ENCODE data around the gene RIT2.

The RIT2 gene

GRCh38 chr18:43012951-43013350, 102.5 kb downstream of the RIT2 start:
- no peak for DNase-seq (ENCODE audit: low read depth in 3 of 3)

GRCh38 chr18:43010611-43011010, 104.9 kb downstream of the RIT2 start:
- no peak for DNase-seq (ENCODE audit: low read depth in 3 of 3)

- DNase-seq (ENCODE audit: low read depth in 3 of 3) = no peak
These were observed 105.8 kb downstream of the RIT2 start for GRCh38 chr18:43009674-43010073.

- DNase-seq (ENCODE audit: low read depth in 3 of 3) = no peak
These were observed 108.1 kb downstream of the RIT2 start for GRCh38 chr18:43007365-43007764.

- DNase-seq (ENCODE audit: low read depth in 3 of 3) = no peak
These were observed 111.1 kb downstream of the RIT2 start for GRCh38 chr18:43004421-43004820.

GRCh38 chr18:43001821-43002220, 113.7 kb downstream of the RIT2 start:
- DNase-seq (ENCODE audit: low read depth in 3 of 3) = no peak

GRCh38 chr18:42996824-42997223, 118.7 kb downstream of the RIT2 start:
- DNase-seq (ENCODE audit: low read depth in 3 of 3) = no peak

- DNase-seq (ENCODE audit: low read depth in 3 of 3) = no peak
These were observed 135.1 kb downstream of the RIT2 start for GRCh38 chr18:42980426-42980825.

GRCh38 chr18:42977982-42978637, 137.4 kb downstream of the RIT2 start:
- DNase-seq (ENCODE audit: low read depth in 3 of 3) = no peak

GRCh38 chr18:42976869-42977590, 138.5 kb downstream of the RIT2 start:
- no peak for DNase-seq (ENCODE audit: low read depth in 3 of 3)

- DNase-seq (ENCODE audit: low read depth in 3 of 3) = no peak
These were observed 146.1 kb downstream of the RIT2 start for GRCh38 chr18:42969366-42969765.

GRCh38 chr18:42961298-42961697, 154.2 kb downstream of the RIT2 start:
- no peak for DNase-seq (ENCODE audit: low read depth in 3 of 3)

- DNase-seq (ENCODE audit: low read depth in 3 of 3) = no peak
These were observed 156.0 kb downstream of the RIT2 start for GRCh38 chr18:42959528-42959927.

GRCh38 chr18:42958353-42958752, 157.1 kb downstream of the RIT2 start:
- DNase-seq (ENCODE audit: low read depth in 3 of 3) = no peak

- DNase-seq (ENCODE audit: low read depth in 3 of 3) = no peak
These were observed 159.2 kb downstream of the RIT2 start for GRCh38 chr18:42956287-42956686.

GRCh38 chr18:42954887-42955286, 160.6 kb downstream of the RIT2 start:
- no peak for DNase-seq (ENCODE audit: low read depth in 3 of 3)

GRCh38 chr18:42953306-42953705, 162.2 kb downstream of the RIT2 start:
- DNase-seq (ENCODE audit: low read depth in 3 of 3) = no peak

GRCh38 chr18:42950732-42951131, 164.8 kb downstream of the RIT2 start:
- DNase-seq (ENCODE audit: low read depth in 3 of 3) = no peak

GRCh38 chr18:42948831-42949230, 166.7 kb downstream of the RIT2 start:
- DNase-seq (ENCODE audit: low read depth in 3 of 3) = no peak

- DNase-seq (ENCODE audit: low read depth in 3 of 3) = no peak
These were observed 173.6 kb downstream of the RIT2 start for GRCh38 chr18:42941860-42942259.

- no peak for DNase-seq (ENCODE audit: low read depth in 3 of 3)
These were observed 174.5 kb downstream of the RIT2 start for GRCh38 chr18:42941021-42941420.

- no peak for DNase-seq (ENCODE audit: low read depth in 3 of 3)
These were observed 178.0 kb downstream of the RIT2 start for GRCh38 chr18:42937436-42937835.

GRCh38 chr18:42936289-42936688, 179.2 kb downstream of the RIT2 start:
- DNase-seq (ENCODE audit: low read depth in 3 of 3) = no peak

GRCh38 chr18:42931491-42931890, 184.0 kb downstream of the RIT2 start:
- no peak for DNase-seq (ENCODE audit: low read depth in 3 of 3)

Data from stimulated activated CD4-positive, alpha-beta T cell treated with anti-CD3 and anti-CD28 coated beads, TNF-alpha, amount 100 ng/mL, for 24 hours (primary cell).